HG02885 (cell line): ENCODE measurements around the gene LTB4R.

ENCODE experiments used
- ATAC-seq: cut with Tn5 transposase; IDR thresholded peaks from one replicate; pipeline ENCODE4 v1.9.1; 2021; ENCODE audit warnings: mild to moderate bottlenecking; ENCODE audit not compliant: unreplicated experiment, poor library complexity

Gene LTB4R

GRCh38 chr14:24365600-24366412 lies 54.5 kb downstream of the LTB4R start:
- peak; percentile 47 for ATAC-seq

DNA sequence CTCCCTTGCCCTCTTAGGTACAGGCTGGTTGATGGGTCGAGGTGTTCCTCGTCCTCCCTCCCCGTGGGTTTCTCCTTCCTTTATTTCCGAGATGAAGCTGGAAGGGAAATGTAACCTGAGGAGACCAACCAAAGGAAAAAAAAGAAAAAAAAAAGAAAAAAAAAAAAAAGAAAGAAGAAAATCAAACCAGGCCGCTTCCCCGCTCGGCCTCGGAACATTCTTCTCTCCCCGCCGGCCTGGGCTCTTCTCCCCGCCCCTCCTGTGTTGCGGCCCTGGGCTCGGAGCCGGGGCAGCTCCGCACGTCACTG lies 55.1 kb downstream of the LTB4R start:
- no peak for ATAC-seq

GRCh38 chr14:24366721-24367513 lies 55.6 kb downstream of the LTB4R start:
- peak; percentile 69 for ATAC-seq
